Vagina (tissue), 2 donors: ENCODE data around the gene CCDC158. TPM values are rescaled to one million over a fixed set of nuclear protein-coding genes. Genes with fewer than 3 reads are reported as not detected.

Source experiments
- DNase-seq, 2 donors: peaks; one replicate each; pipeline ENCODE4 v3.0.0-alpha.2; 2017; ENCODE audit errors: extremely low spot score in 2 of 2
- H3K27ac ChIP-seq: fragments of 200-600 bp; sonication (generic); one replicate; pipeline ENCODE4 v1.5.1; 2019
- H3K27me3 ChIP-seq: fragments of 200-600 bp; sonication (generic); one replicate; pipeline ENCODE4 v1.5.1; 2019
- H3K36me3 ChIP-seq, 2 donors: fragments of 200-600 bp; sonication (generic); one replicate each; pipeline ENCODE4 v1.5.1; 2017 to 2019
- H3K4me1 ChIP-seq: fragments of 200-600 bp; sonication (generic); one replicate; pipeline ENCODE4 v1.5.1; 2019
- H3K4me3 ChIP-seq, 2 donors: fragments of 200-600 bp; sonication (generic); 1 replicate in 1 of 2; 2 replicates in 1 of 2; pipeline ENCODE4 v1.5.1; 2016 to 2019
- H3K9me3 ChIP-seq: fragments of 200-600 bp; sonication (generic); one replicate; pipeline ENCODE4 v1.5.1; 2019
- POLR2A ChIP-seq, 2 donors: fragments of 450-650 bp; IDR thresholded peaks; one replicate each; pipeline ENCODE4 v1.6.1; 2017; ENCODE audit warnings: antibody characterized with exemption in 2 of 2, mild to moderate bottlenecking in 2 of 2, moderate library complexity in 2 of 2
- POLR2AphosphoS5 ChIP-seq, 2 donors: sonication (generic); formaldehyde crosslinking; IDR thresholded peaks; one replicate each; pipeline ENCODE4 v1.9.0; 2017; ENCODE audit warnings: antibody characterized with exemption in 2 of 2, mild to moderate bottlenecking in 2 of 2, low read depth in 1 of 2; ENCODE audit not compliant: insufficient read depth in 1 of 2
- intact Hi-C: fragments of 100-400 bp; cut with DNase I; formaldehyde crosslinking; loops from one replicate; pipeline ENCODE4 v1.15.1; 2023
- total RNA-seq: library from RNA; depleted of rRNA; stranded (reverse); fragments of >200 nt; gene quantifications from one replicate; pipeline ENCODE4 v1.2.3, GENCODE V29; 2016
- TF ChIP-seq, protein P1 (sequence below), 3 experiments: fragments of 450-650 bp in 2 of 3; fragments of 200-600 bp in 1 of 3; sonication (generic) in 1 of 3; IDR thresholded peaks; one replicate each; pipeline ENCODE4 v1.5.1; 2017 to 2019; ENCODE audit warnings: antibody characterized with exemption in 3 of 3, mild to moderate bottlenecking in 2 of 3, moderate library complexity in 2 of 3

The CCDC158 gene
- total RNA-seq, 1 donor from 2014 or later: not detected

DNA sequence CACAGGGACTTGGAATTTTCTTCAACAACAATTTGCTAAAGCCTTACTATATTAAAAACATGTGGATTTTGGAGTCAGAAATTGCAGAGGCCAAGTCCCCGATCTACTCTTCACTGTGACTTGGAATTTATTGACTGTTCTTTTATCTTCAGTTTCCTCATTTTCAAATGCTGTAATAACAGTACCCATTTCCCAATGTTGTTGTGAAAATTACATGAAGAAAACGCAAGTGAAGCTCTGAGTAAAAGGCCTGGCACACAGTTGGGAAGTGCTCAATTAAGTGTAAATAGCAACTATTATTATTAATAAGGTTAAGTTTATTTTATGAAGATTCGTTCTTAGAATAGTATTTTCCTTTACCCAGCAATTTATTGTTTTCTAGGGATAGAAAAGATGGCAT, 98.7 kb downstream of the CCDC158 start:
- Histone ChIP-seq H3K4me1 (no peaks in the 10 kb centered on the region), H3K27ac (no peak overlapping the region), H3K9me3 (peaks cover 8% of the 10 kb centered on the region), H3K27me3 (no peaks in the 10 kb centered on the region), H3K4me3 (no peak overlapping the region), H3K36me3 (no peaks in the 10 kb centered on the region)
- no peak for DNase-seq
- intact Hi-C loops: no loop called here
- TF ChIP-seq, protein P1, sequence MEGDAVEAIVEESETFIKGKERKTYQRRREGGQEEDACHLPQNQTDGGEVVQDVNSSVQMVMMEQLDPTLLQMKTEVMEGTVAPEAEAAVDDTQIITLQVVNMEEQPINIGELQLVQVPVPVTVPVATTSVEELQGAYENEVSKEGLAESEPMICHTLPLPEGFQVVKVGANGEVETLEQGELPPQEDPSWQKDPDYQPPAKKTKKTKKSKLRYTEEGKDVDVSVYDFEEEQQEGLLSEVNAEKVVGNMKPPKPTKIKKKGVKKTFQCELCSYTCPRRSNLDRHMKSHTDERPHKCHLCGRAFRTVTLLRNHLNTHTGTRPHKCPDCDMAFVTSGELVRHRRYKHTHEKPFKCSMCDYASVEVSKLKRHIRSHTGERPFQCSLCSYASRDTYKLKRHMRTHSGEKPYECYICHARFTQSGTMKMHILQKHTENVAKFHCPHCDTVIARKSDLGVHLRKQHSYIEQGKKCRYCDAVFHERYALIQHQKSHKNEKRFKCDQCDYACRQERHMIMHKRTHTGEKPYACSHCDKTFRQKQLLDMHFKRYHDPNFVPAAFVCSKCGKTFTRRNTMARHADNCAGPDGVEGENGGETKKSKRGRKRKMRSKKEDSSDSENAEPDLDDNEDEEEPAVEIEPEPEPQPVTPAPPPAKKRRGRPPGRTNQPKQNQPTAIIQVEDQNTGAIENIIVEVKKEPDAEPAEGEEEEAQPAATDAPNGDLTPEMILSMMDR (IDR thresholded peaks at IDR 0.05): no peak
- TF ChIP-seq POLR2AphosphoS5 (IDR thresholded peaks at IDR 0.05; ENCODE audit: insufficient read depth in 1 of 2, low read depth in 1 of 2) (no peak), POLR2A (IDR thresholded peaks at IDR 0.05) (no peak)

DNA sequence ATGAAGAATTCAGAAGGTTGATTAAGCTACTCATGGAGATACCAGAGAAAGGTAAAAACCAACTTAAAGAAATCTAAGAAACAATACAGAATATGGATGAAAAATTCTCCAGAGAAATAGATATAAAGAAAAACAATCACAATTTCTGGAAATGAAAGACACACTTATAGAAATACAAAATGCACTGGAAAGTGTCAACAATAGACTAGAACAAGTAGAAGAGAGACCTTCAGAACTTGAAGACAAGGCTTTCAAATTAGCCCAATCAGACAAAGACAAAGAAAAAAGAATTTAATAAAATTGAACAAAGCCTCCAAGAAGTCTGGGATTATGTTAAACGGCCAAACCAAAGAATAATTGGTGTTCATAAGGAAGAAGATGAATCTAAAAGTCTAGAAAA, 104.8 kb downstream of the CCDC158 start:
- H3K4me3 ChIP-seq: no peak overlapping the region
- H3K9me3 ChIP-seq: no peaks in the 10 kb centered on the region
- H3K4me1 ChIP-seq: peaks cover 5% of the 10 kb centered on the region
- DNase-seq: no peak
- H3K36me3 ChIP-seq: no peaks in the 10 kb centered on the region
- no peak overlapping the region for H3K27ac ChIP-seq
- intact Hi-C loops: no loop called here
- H3K27me3 ChIP-seq: no peaks in the 10 kb centered on the region
- TF ChIP-seq POLR2A (IDR thresholded peaks at IDR 0.05) (no peak), POLR2AphosphoS5 (IDR thresholded peaks at IDR 0.05; ENCODE audit: insufficient read depth in 1 of 2, low read depth in 1 of 2) (no peak)
- TF ChIP-seq, protein P1 (IDR thresholded peaks at IDR 0.05): no peak

DNA sequence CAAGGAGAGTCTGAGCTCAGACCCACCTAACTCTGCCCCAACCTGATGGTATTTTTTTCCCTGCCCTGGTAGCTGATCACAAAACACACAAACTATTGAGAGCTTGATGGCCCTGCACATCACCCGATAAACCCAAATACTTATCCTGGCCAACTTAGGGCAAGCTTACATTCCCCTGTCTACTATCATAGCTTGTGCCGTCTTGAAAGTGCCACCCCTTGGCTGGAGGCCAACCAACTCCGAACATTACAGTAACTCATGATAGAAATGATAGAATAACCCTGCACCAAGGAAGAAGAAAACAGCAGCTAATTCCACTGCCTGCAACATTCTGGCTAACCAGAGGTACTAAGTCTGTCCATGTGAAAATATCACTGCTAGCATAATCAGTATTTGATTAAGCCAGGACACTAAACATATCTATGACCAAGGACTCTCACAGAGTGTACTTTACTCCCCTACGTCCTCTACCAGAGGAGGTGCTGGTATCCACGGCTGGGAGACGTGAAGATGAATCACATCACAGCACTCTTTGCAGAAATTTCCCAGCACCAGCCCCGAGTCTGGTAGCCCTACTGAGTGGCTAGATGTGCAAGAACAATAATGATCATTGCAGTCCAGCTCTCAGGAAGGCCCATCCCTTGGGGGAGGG, 105.5 kb downstream of the CCDC158 start:
- Histone ChIP-seq H3K4me3 (no peak overlapping the region), H3K36me3 (no peaks in the 10 kb centered on the region), H3K27me3 (no peaks in the 10 kb centered on the region), H3K27ac (no peak overlapping the region), H3K4me1 (peaks cover 5% of the 10 kb centered on the region), H3K9me3 (no peaks in the 10 kb centered on the region)
- TF ChIP-seq POLR2A (IDR thresholded peaks at IDR 0.05): no peak
- TF ChIP-seq, protein P1 (IDR thresholded peaks at IDR 0.05): no peak
- TF ChIP-seq POLR2AphosphoS5 (IDR thresholded peaks at IDR 0.05; ENCODE audit: insufficient read depth in 1 of 2, low read depth in 1 of 2): no peak
- no peak for DNase-seq
- intact Hi-C loops: no loop called here

DNA sequence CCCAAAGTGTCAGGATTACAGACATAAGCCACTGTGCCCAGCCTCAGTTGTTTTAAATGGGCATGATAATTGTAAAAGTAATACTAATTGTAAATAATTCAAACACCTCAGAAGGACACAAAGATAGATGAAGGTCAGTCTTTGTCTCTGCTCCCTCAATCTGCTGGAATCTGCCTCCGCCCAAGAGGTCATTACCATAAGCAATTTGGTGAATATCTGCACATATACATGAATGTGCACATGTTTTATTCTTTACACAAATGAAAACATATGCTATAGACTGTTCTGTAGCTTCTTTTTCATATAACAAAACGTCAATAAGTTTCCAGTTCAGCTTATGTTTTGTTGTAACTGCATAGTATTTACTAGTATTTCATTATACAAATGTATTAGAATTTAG, 107.4 kb downstream of the CCDC158 start:
- intact Hi-C loops: no loop called here
- TF ChIP-seq, protein P1 (IDR thresholded peaks at IDR 0.05): no peak
- TF ChIP-seq POLR2A (IDR thresholded peaks at IDR 0.05) (no peak), POLR2AphosphoS5 (IDR thresholded peaks at IDR 0.05; ENCODE audit: insufficient read depth in 1 of 2, low read depth in 1 of 2) (no peak)
- no peaks in the 10 kb centered on the region for H3K9me3 ChIP-seq
- peaks cover 0 to 6% of the 10 kb centered on the region in 2 donors for H3K36me3 ChIP-seq
- no peak for DNase-seq
- no peaks in the 10 kb centered on the region for H3K27me3 ChIP-seq
- H3K27ac ChIP-seq: no peak overlapping the region
- H3K4me1 ChIP-seq: peaks cover 7% of the 10 kb centered on the region
- no peak overlapping the region for H3K4me3 ChIP-seq

DNA sequence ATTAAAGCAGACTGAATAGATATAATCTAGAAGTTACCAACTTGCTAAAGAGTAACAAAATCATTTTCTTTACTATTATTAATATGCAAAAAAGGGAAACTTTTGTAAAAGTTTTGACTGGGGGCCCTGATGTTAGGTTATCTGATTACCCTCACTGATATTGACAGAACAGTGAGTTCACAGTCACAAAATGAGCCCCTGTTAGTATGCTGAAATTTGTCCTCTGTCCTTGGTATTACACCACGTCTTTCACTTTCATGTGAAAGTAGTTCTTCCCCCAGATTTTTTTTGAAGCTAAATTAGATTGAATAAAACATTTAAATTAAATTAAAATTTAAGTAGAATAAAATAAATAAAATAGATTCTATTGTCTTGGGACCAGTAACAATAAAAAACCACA, 108.5 kb downstream of the CCDC158 start:
- TF ChIP-seq, protein P1 (IDR thresholded peaks at IDR 0.05): no peak
- TF ChIP-seq POLR2AphosphoS5 (IDR thresholded peaks at IDR 0.05; ENCODE audit: insufficient read depth in 1 of 2, low read depth in 1 of 2): no peak
- TF ChIP-seq POLR2A (IDR thresholded peaks at IDR 0.05): no peak
- Histone ChIP-seq H3K27ac (no peak overlapping the region), H3K9me3 (no peaks in the 10 kb centered on the region), H3K27me3 (no peaks in the 10 kb centered on the region), H3K4me1 (peaks cover 18% of the 10 kb centered on the region), H3K36me3 (peaks cover 0 to 6% of the 10 kb centered on the region in 2 donors), H3K4me3 (no peak overlapping the region)
- DNase-seq: no peak
- intact Hi-C loops: no loop called here
